CD4-positive, alpha-beta T cell treated with Interleukin-15 for 4 hours (primary cell): Measurements from ENCODE around the gene LSM11.
A peak's percentile ranks its signal among the peaks of the same experiment; 100 is the strongest.

Source experiments
- DNase-seq: peaks from one replicate; pipeline ENCODE4 v3.0.0-alpha.2; 2020; ENCODE audit warnings: low spot score

LSM11 gene

GRCh38 chr5:157734436-157734835, 9.1 kb upstream of the LSM11 start:
- DNase-seq = no peak

GRCh38 chr5:157735991-157736390, 7.5 kb upstream of the LSM11 start:
- no peak for DNase-seq

GRCh38 chr5:157739388-157740228, 3.9 kb upstream of the LSM11 start:
- DNase-seq = no peak

- DNase-seq = peak; percentile 54
Observed at GRCh38 chr5:157740229-157740610, 3.3 kb upstream of the LSM11 start.

GRCh38 chr5:157741131-157741530, 2.4 kb upstream of the LSM11 start:
- DNase-seq = no peak

GRCh38 chr5:157744051-157745011, 819 bp downstream of the LSM11 start:
- DNase-seq = peak; percentile 4

GRCh38 chr5:157745041-157745456, 1.5 kb downstream of the LSM11 start:
- no peak for DNase-seq

- DNase-seq = no peak
Observed at GRCh38 chr5:157747173-157747740, 3.7 kb downstream of the LSM11 start.

- DNase-seq = no peak
Observed at GRCh38 chr5:157747766-157748700, 4.5 kb downstream of the LSM11 start.

GRCh38 chr5:157748760-157749461, 5.4 kb downstream of the LSM11 start:
- DNase-seq = no peak

- no peak for DNase-seq
Observed at GRCh38 chr5:157749462-157749799, 5.9 kb downstream of the LSM11 start.

GRCh38 chr5:157750320-157750719, 6.8 kb downstream of the LSM11 start:
- DNase-seq = no peak

GRCh38 chr5:157756122-157756521, 12.6 kb downstream of the LSM11 start:
- DNase-seq = no peak

- DNase-seq = no peak
Observed at GRCh38 chr5:157758706-157759105, 15.2 kb downstream of the LSM11 start.

GRCh38 chr5:157761690-157762621, 18.4 kb downstream of the LSM11 start:
- peak; percentile 53 for DNase-seq

- DNase-seq = no peak
Observed at GRCh38 chr5:157764531-157764930, 21.0 kb downstream of the LSM11 start.

- no peak for DNase-seq
Observed at GRCh38 chr5:157766442-157766841, 22.9 kb downstream of the LSM11 start.

- DNase-seq = no peak
Observed at GRCh38 chr5:157766902-157767301, 23.4 kb downstream of the LSM11 start.

GRCh38 chr5:157767689-157768088, 24.2 kb downstream of the LSM11 start:
- no peak for DNase-seq

GRCh38 chr5:157770665-157771064, 27.2 kb downstream of the LSM11 start:
- DNase-seq = no peak
